ENCODE measurements around the gene TACC3.

TACC3 gene

GRCh38 chr4:1762264-1763010 lies 41.1 kb downstream of the TACC3 start:
- no peak for DNase-seq

- DNase-seq = no peak
Measured at GRCh38 chr4:1763070-1763549, 41.8 kb downstream of the TACC3 start.

GRCh38 chr4:1763550-1764080 lies 42.3 kb downstream of the TACC3 start:
- DNase-seq = peak; percentile 9

GRCh38 chr4:1764670-1765069 lies 43.3 kb downstream of the TACC3 start:
- DNase-seq = no peak

- no peak for DNase-seq
Measured at GRCh38 chr4:1765409-1766072, 44.2 kb downstream of the TACC3 start.

- no peak for DNase-seq
Measured at GRCh38 chr4:1766106-1767060, 45.1 kb downstream of the TACC3 start.

- no peak for DNase-seq
Measured at GRCh38 chr4:1767061-1767769, 45.9 kb downstream of the TACC3 start.

- peak; percentile 53 for DNase-seq
Measured at GRCh38 chr4:1767770-1768366, 46.5 kb downstream of the TACC3 start.

- DNase-seq = no peak
Measured at GRCh38 chr4:1768367-1769034, 47.2 kb downstream of the TACC3 start.

GRCh38 chr4:1769692-1770091 lies 48.4 kb downstream of the TACC3 start:
- DNase-seq = no peak

GRCh38 chr4:1770245-1770644 lies 48.9 kb downstream of the TACC3 start:
- DNase-seq = no peak

GRCh38 chr4:1770791-1771231 lies 49.5 kb downstream of the TACC3 start:
- DNase-seq = no peak

GRCh38 chr4:1771555-1772305 lies 50.4 kb downstream of the TACC3 start:
- DNase-seq = no peak

GRCh38 chr4:1772853-1773538 lies 51.7 kb downstream of the TACC3 start:
- no peak for DNase-seq

- no peak for DNase-seq
Measured at GRCh38 chr4:1773754-1774153, 52.4 kb downstream of the TACC3 start.

- DNase-seq = no peak
Measured at GRCh38 chr4:1775731-1776500, 54.6 kb downstream of the TACC3 start.

- no peak for DNase-seq
Measured at GRCh38 chr4:1776521-1777161, 55.3 kb downstream of the TACC3 start.

All from suppressor macrophage treated with lipopolysaccharide for 4 hours (primary cell).